Small intestine (tissue), 7 donors: ENCODE measurements around the gene SPRED2. TPM values are rescaled to one million over a fixed set of nuclear protein-coding genes. Genes with fewer than 3 reads are reported as not detected.

ENCODE experiments used
- DNase-seq, 2 donors: peaks; one replicate each; pipeline versions ENCODE4 v3.0.0 to v3.0.0-alpha.2; 2013
- FAIRE-seq: peaks from 2 replicates; lab custom pipeline; 2012; peaks lifted over from hg19 to GRCh38; lab: Jason Lieb, UNC
- H3K27ac ChIP-seq, 3 donors: one replicate each; pipeline ENCODE4 v1.5.1; 2013; ENCODE audit warnings: low read length in 2 of 3, mild to moderate bottlenecking in 2 of 3, control low read depth in 1 of 3, inconsistent platforms in 1 of 3, low read depth in 1 of 3, moderate library complexity in 1 of 3
- H3K27me3 ChIP-seq, 3 donors: one replicate each; pipeline ENCODE4 v1.6.1; 2013; ENCODE audit warnings: low read length in 3 of 3, inconsistent platforms in 1 of 3; ENCODE audit not compliant: control insufficient read depth in 3 of 3, insufficient read depth in 3 of 3
- H3K36me3 ChIP-seq, 3 donors: one replicate each; pipeline ENCODE4 v1.6.1; 2013; ENCODE audit warnings: low read length in 3 of 3, inconsistent platforms in 1 of 3, low read depth in 1 of 3, mild to moderate bottlenecking in 1 of 3, moderate library complexity in 1 of 3; ENCODE audit not compliant: control insufficient read depth in 3 of 3, insufficient read depth in 2 of 3
- H3K4me1 ChIP-seq, 3 donors: one replicate each; pipeline ENCODE4 v1.6.1; 2013; ENCODE audit warnings: low read length in 2 of 3, inconsistent platforms in 1 of 3, low read depth in 1 of 3, mild to moderate bottlenecking in 1 of 3, moderate library complexity in 1 of 3; ENCODE audit not compliant: control insufficient read depth in 3 of 3, insufficient read depth in 2 of 3
- H3K4me3 ChIP-seq, 3 donors: one replicate each; pipeline ENCODE4 v1.5.1; 2013; ENCODE audit warnings: low read length in 3 of 3, control low read depth in 1 of 3, inconsistent platforms in 1 of 3, low read depth in 1 of 3, mild to moderate bottlenecking in 1 of 3, moderate library complexity in 1 of 3
- H3K9me3 ChIP-seq, 2 donors: one replicate each; pipeline ENCODE4 v1.6.1; 2013; ENCODE audit warnings: low read depth in 1 of 2, low read length in 1 of 2; ENCODE audit not compliant: control insufficient read depth in 2 of 2, insufficient read depth in 1 of 2
- WGBS, 3 donors: extraction: QIAGEN DNeasy Blood & Tissue Kit; methylation state at CpG; one replicate each; pipeline ENCODE4 v1.1.7; 2013; 5-methylcytosine and 5-hydroxymethylcytosine counted together
- polyA plus RNA-seq, 4 donors: library from polyadenylated mRNA; stranded (reverse) in 3 of 4; unstranded in 1 of 4; fragments of 200-250 nt in 3 of 4; fragments of 120-200 nt in 1 of 4; gene quantifications; one replicate each; pipeline versions ENCODE4 v1.2.1 to v1.2.3, GENCODE V29; 2013
- donor health status: healthy with polysubstance abuse.
- donor health status: control.
- donor health status: control.
- donor health status: Bipolar disorder and iron deficiency.
- donor health status: healthy.

Gene SPRED2
- polyA plus RNA-seq, 4 donors: 10.7 to 26.3 (median 19.1) TPM

DNA sequence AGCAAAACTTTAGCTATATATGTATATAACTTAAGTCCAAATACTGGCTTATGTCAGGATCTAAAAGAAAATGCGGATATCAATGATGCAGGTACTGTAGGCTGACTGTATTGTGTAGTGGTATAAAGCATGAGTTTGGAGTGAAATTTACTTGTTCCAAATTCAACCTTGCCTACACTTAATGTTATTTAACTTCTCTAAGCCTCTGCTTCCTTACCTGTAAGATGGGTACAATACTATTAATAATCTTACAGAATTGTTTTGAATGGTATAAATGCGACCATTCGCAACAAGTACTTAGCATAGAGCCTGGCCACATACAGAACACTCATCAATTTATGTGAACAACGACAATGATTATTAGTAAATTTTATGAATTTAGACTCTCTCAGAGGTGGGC, 62.4 kb downstream of the SPRED2 start:
- no peak overlapping the region for H3K27ac ChIP-seq
- no peak overlapping the region for H3K4me3 ChIP-seq
- H3K9me3 ChIP-seq: no peaks in the 10 kb centered on the region
- FAIRE-seq (no peak), DNase-seq (no peak)
- WGBS, 3 donors: 86 to 99% (median 95%) methylated on average over 4 of the region's 4 CpGs
- H3K27me3 ChIP-seq: no peaks in the 10 kb centered on the region
- H3K36me3 ChIP-seq: peaks cover 0 to 4% (median 0%) of the 10 kb centered on the region in 3 donors
- H3K4me1 ChIP-seq: peaks cover 9 to 33% (median 18%) of the 10 kb centered on the region in 3 donors

DNA sequence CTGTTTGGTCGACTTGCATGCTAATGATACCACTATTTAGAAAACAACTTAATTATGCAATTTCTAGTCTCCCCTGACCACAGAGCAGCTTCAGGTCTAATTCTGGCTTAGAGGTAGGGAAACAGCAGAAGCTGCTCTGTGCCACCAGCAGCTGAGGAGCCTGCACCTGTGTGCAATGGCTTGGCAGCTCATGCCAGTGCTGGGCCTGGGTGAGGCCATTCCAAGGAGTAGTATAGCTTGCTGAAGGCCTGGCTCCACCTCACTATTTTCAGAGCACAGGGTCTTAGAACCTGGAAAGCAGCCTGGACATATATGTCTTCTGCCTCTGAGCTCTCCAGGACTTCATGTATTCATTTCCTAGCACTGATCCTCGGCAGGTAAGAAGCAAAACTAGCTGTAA, 62.8 kb downstream of the SPRED2 start:
- Histone ChIP-seq H3K27me3 (no peaks in the 10 kb centered on the region), H3K4me1 (peaks cover 8 to 33% (median 18%) of the 10 kb centered on the region in 3 donors)

GRCh38 chr2:65368468-65368867, 63.9 kb downstream of the SPRED2 start:
- DNase-seq (no peak), FAIRE-seq (no peak)
- 100% methylated on average over 1 of the region's 1 CpG for WGBS, 3 donors
- Histone ChIP-seq H3K9me3 (no peaks in the 10 kb centered on the region), H3K27me3 (no peaks in the 10 kb centered on the region), H3K4me3 (no peak overlapping the region), H3K4me1 (peaks cover 6 to 35% (median 21%) of the 10 kb centered on the region in 3 donors), H3K27ac (no peak overlapping the region), H3K36me3 (no peaks in the 10 kb centered on the region)

More for the DNA sequence above, 62.8 kb downstream of the SPRED2 start:
- H3K4me3 ChIP-seq: no peak overlapping the region
- H3K9me3 ChIP-seq: no peaks in the 10 kb centered on the region
- no peak for DNase-seq
- FAIRE-seq: no peak
- no peaks in the 10 kb centered on the region for H3K36me3 ChIP-seq
- 84 to 90% (median 85%) methylated on average over 2 of the region's 2 CpGs for WGBS, 3 donors
- H3K27ac ChIP-seq: no peak overlapping the region

GRCh38 chr2:65367524-65367923, 64.9 kb downstream of the SPRED2 start:
- Histone ChIP-seq H3K4me1 (peaks cover 6 to 31% (median 20%) of the 10 kb centered on the region in 3 donors), H3K27me3 (no peaks in the 10 kb centered on the region), H3K36me3 (no peaks in the 10 kb centered on the region), H3K27ac (peak overlapping the region in 1 of 3 donors; percentile 64), H3K9me3 (no peaks in the 10 kb centered on the region), H3K4me3 (no peak overlapping the region)
- no peak for FAIRE-seq
- peak in 1 of 2 donors; percentile 33 for DNase-seq
- 65 to 73% (median 71%) methylated on average over 4 of the region's 4 CpGs for WGBS, 3 donors

DNA sequence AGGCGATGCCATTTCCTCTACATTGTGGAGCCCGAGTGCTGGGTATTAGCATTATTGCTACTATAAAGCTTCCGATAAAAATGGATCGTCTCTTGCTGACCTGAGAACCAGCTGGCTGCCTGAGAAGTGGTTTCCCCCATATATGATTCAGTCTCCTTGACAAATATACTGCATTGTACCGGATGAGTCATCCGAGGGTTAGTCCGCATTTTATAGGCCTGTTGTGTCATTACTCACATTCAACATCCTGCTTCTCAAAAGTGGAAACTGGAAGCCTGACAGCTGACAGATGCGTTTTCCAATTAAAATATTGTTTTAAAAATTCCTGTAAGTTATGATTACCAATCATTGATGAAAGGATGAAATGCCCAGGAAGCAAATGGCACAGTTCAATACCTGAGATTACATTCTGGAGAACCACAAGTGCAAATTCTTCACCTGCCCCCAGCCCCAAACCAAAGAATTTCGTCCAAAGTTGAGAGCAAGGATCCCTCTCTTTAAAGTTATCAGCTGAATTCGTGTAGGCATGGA, 65.7 kb downstream of the SPRED2 start:
- peak overlapping the region in 1 of 3 donors; percentile 44 for H3K4me3 ChIP-seq
- H3K27me3 ChIP-seq: no peaks in the 10 kb centered on the region
- peak overlapping the region; percentile 60 to 86 (median 83) for H3K27ac ChIP-seq
- DNase-seq: peak; percentile 91 to 98
- no peaks in the 10 kb centered on the region for H3K9me3 ChIP-seq
- WGBS, 3 donors: 9 to 28% (median 11%) methylated on average over 10 of the region's 10 CpGs
- no peak for FAIRE-seq
- H3K36me3 ChIP-seq: no peaks in the 10 kb centered on the region
- H3K4me1 ChIP-seq: peaks cover 6 to 29% (median 20%) of the 10 kb centered on the region in 3 donors

GRCh38 chr2:65364986-65365733, 67.2 kb downstream of the SPRED2 start:
- peak overlapping the region in 1 of 3 donors; percentile 44 for H3K4me3 ChIP-seq
- no peak for FAIRE-seq
- 76 to 86% (median 79%) methylated on average over 2 of the region's 2 CpGs for WGBS, 3 donors

DNA sequence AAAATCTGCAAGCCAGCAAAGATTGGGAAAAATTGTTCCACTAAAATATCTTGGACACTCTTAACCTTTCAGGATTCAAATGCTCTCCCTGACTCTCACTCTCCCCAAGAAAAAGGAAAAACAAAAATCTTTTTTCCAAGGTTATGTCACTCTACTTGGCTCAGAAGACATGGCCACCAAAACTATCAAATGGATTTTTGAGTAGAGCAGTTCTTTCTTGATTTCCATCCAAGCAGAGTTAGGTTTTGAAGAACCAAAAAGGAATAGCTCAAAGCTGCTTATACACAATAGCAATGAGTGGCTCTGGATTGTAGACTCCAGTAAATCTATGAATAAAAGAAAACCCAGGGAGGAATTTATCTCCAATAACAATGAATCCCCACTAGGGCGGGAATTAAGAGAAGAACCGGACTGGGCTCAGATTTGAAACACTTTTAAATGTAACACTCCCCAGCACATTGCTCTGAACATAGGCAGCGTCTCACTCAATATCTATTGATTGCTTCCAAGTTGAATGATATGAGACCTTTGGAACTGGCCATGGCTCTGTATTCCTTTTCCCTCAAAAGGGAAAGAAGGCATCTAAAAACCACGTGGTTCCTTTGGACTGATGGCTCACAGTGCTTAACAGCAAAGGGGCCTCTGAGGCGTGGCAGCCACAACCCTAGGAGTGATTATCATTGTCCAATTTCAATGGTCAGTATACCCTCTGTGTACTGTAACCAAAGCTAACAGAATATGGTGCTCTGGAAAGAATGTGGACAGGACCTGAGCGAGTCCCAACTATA, 68.3 kb downstream of the SPRED2 start:
- Histone ChIP-seq H3K9me3 (no peaks in the 10 kb centered on the region), H3K27ac (peak overlapping the region; percentile 26 to 65 (median 63)), H3K27me3 (no peaks in the 10 kb centered on the region), H3K36me3 (no peaks in the 10 kb centered on the region), H3K4me3 (no peak overlapping the region), H3K4me1 (peaks cover 4 to 29% (median 20%) of the 10 kb centered on the region in 3 donors)
- no peak for FAIRE-seq
- DNase-seq: peak; percentile 64 to 86
- 42 to 72% (median 54%) methylated on average over 6 of the region's 6 CpGs for WGBS, 3 donors

More at GRCh38 chr2:65364986-65365733, 67.2 kb downstream of the SPRED2 start:
- Histone ChIP-seq H3K9me3 (no peaks in the 10 kb centered on the region), H3K27me3 (no peaks in the 10 kb centered on the region), H3K36me3 (no peaks in the 10 kb centered on the region), H3K27ac (peak overlapping the region in 1 of 3 donors; percentile 11), H3K4me1 (peaks cover 4 to 29% (median 15%) of the 10 kb centered on the region in 3 donors)
- DNase-seq: no peak

DNA sequence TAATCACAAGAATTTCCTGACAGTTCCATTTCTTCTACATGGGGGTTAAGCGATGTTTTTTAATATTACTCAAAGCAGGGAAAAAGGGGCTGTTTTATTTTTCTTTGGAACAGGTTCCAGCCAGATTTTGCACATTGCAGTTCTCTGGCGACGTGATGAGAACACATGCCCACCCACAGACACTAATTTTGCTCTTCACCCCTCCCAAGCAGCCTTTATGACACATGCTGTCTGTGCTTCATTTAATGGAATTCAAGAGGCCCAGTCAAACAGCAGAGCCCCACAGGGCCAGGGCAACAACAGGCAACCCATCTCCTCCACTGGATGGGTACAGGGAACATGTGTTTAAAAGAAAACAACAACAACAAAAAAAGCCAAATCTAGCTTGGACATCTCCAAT, 70.8 kb downstream of the SPRED2 start:
- peaks cover 2 to 25% (median 21%) of the 10 kb centered on the region in 3 donors for H3K4me1 ChIP-seq
- no peaks in the 10 kb centered on the region for H3K27me3 ChIP-seq
- FAIRE-seq (no peak), DNase-seq (no peak)
- WGBS, 3 donors: 75 to 89% (median 87%) methylated on average over 3 of the region's 3 CpGs
- H3K36me3 ChIP-seq: no peaks in the 10 kb centered on the region
- H3K27ac ChIP-seq: no peak overlapping the region
- H3K4me3 ChIP-seq: no peak overlapping the region
- no peaks in the 10 kb centered on the region for H3K9me3 ChIP-seq
